ENCODE measurements around the gene OR6C4. TPM values are rescaled to one million over a fixed set of nuclear protein-coding genes. Genes with fewer than 3 reads are reported as not detected.
"Not testable (repeated sequence)": the region's sequence is repeated elsewhere in the genome, so short reads cannot be mapped to it uniquely, and the experiment has no call there.

Gene OR6C4
- total and polyA plus RNA-seq, 2 experiments from 2014 or later: not detected

GRCh38 chr12:55590152-55590551 is 40.8 kb downstream of the OR6C4 start:
- H3K27me3 ChIP-seq (ENCODE audit: insufficient read depth); H3K4me1 ChIP-seq (ENCODE audit: insufficient read depth); H3K4me3 ChIP-seq; H3K27ac Mint-ChIP-seq; H3K4me2 ChIP-seq; ATAC-seq; H3F3A ChIP-seq (replicated peaks; ENCODE audit: low read depth); H3K4me1 Mint-ChIP-seq; H3K36me3 ChIP-seq (ENCODE audit: insufficient read depth); H4K20me1 ChIP-seq (replicated peaks; ENCODE audit: insufficient read depth); H3K27me3 Mint-ChIP-seq (ENCODE audit: insufficient read depth, low read depth, poor library complexity); H3K9me2 ChIP-seq (ENCODE audit: insufficient read depth); H3K4me3 Mint-ChIP-seq; H3K27ac ChIP-seq (ENCODE audit: low read depth); H3K79me2 ChIP-seq (replicated peaks; ENCODE audit: insufficient read depth): not testable (repeated sequence)
- H3K36me3 Mint-ChIP-seq (ENCODE audit: low read depth): peaks cover 15% of the 10 kb centered on the region; the same call in 2 of the 3 replicates
- DNase-seq (ENCODE audit: low spot score): peak; percentile 9
- peak overlapping the region; percentile 93 for H2AFZ ChIP-seq
- H3K9me3 Mint-ChIP-seq: peaks cover 18% of the 10 kb centered on the region; the same call in 2 of the 3 replicates

Other genes starting within 250 kb of the OR6C4 start
- gene OR6C1, start 235.3 kb upstream of the OR6C4 start, total RNA-seq (2014; rRNA removed; shearing (Covaris generic)): not detected in 2 replicates
- gene OR6C1, start 235.3 kb upstream of the OR6C4 start, polyA plus RNA-seq (2016; fragmentation: Nextera tagmentation; extraction: Ambion mirVana): not detected in 2 replicates
- not detected in 2 replicates for gene OR6C3, start 218.9 kb upstream of the OR6C4 start, total RNA-seq (2014; rRNA removed; shearing (Covaris generic))
- gene OR6C3, start 218.9 kb upstream of the OR6C4 start, polyA plus RNA-seq (2016; fragmentation: Nextera tagmentation; extraction: Ambion mirVana): not detected in 2 replicates
- not detected in 2 replicates for gene OR6C75, start 186.6 kb upstream of the OR6C4 start, total RNA-seq (2014; rRNA removed; shearing (Covaris generic))
- not detected in 2 replicates for gene OR6C75, start 186.6 kb upstream of the OR6C4 start, polyA plus RNA-seq (2016; fragmentation: Nextera tagmentation; extraction: Ambion mirVana)
- not detected in 2 replicates for gene OR6C65, start 149.1 kb upstream of the OR6C4 start, total RNA-seq (2014; rRNA removed; shearing (Covaris generic))
- not detected in 2 replicates for gene OR6C65, start 149.1 kb upstream of the OR6C4 start, polyA plus RNA-seq (2016; fragmentation: Nextera tagmentation; extraction: Ambion mirVana)
- not detected in 2 replicates for gene OR6C76, start 123.3 kb upstream of the OR6C4 start, total RNA-seq (2014; rRNA removed; shearing (Covaris generic))
- gene OR6C76, start 123.3 kb upstream of the OR6C4 start, polyA plus RNA-seq (2016; fragmentation: Nextera tagmentation; extraction: Ambion mirVana): not detected in 2 replicates
- not detected in 2 replicates for gene OR6C2, start 105.5 kb upstream of the OR6C4 start, total RNA-seq (2014; rRNA removed; shearing (Covaris generic))
- gene OR6C2, start 105.5 kb upstream of the OR6C4 start, polyA plus RNA-seq (2016; fragmentation: Nextera tagmentation; extraction: Ambion mirVana): not detected in 2 replicates
- gene OR6C70, start 79.5 kb upstream of the OR6C4 start, total RNA-seq (2014; rRNA removed; shearing (Covaris generic)): not detected in 2 replicates
- not detected in 2 replicates for gene OR6C70, start 79.5 kb upstream of the OR6C4 start, polyA plus RNA-seq (2016; fragmentation: Nextera tagmentation; extraction: Ambion mirVana)
- not detected in 2 replicates for gene OR6C68, start 57.2 kb upstream of the OR6C4 start, total RNA-seq (2014; rRNA removed; shearing (Covaris generic))
- gene OR6C68, start 57.2 kb upstream of the OR6C4 start, polyA plus RNA-seq (2016; fragmentation: Nextera tagmentation; extraction: Ambion mirVana): not detected in 2 replicates
- gene OR2AP1, start 22.9 kb downstream of the OR6C4 start, total RNA-seq (2014; rRNA removed; shearing (Covaris generic)): not detected in 2 replicates
- not detected in 2 replicates for gene OR2AP1, start 22.9 kb downstream of the OR6C4 start, polyA plus RNA-seq (2016; fragmentation: Nextera tagmentation; extraction: Ambion mirVana)
- gene OR10P1, start 87.3 kb downstream of the OR6C4 start, total RNA-seq (2014; rRNA removed; shearing (Covaris generic)): not detected in 2 replicates
- gene OR10P1, start 87.3 kb downstream of the OR6C4 start, polyA plus RNA-seq (2016; fragmentation: Nextera tagmentation; extraction: Ambion mirVana): not detected in 2 replicates
- 45.3 and 49.1 TPM in 2 replicates for gene ITGA7, start 158.3 kb downstream of the OR6C4 start, total RNA-seq (2014; rRNA removed; shearing (Covaris generic))
- 17.4 and 20.0 TPM in 2 replicates for gene ITGA7, start 158.3 kb downstream of the OR6C4 start, polyA plus RNA-seq (2016; fragmentation: Nextera tagmentation; extraction: Ambion mirVana)
- 52.3 and 68.3 TPM in 2 replicates for gene BLOC1S1, start 166.4 kb downstream of the OR6C4 start, total RNA-seq (2014; rRNA removed; shearing (Covaris generic))
- 174 and 198 TPM in 2 replicates for gene BLOC1S1, start 166.4 kb downstream of the OR6C4 start, polyA plus RNA-seq (2016; fragmentation: Nextera tagmentation; extraction: Ambion mirVana)
- 1.7 and 7.5 TPM in 2 replicates for gene RDH5, start 170.8 kb downstream of the OR6C4 start, total RNA-seq (2014; rRNA removed; shearing (Covaris generic))
- gene RDH5, start 170.8 kb downstream of the OR6C4 start, polyA plus RNA-seq (2016; fragmentation: Nextera tagmentation; extraction: Ambion mirVana): 3.9 and 5.4 TPM in 2 replicates
- 294 and 307 TPM in 2 replicates for gene CD63, start 179.4 kb downstream of the OR6C4 start, total RNA-seq (2014; rRNA removed; shearing (Covaris generic))
- 670 and 685 TPM in 2 replicates for gene CD63, start 179.4 kb downstream of the OR6C4 start, polyA plus RNA-seq (2016; fragmentation: Nextera tagmentation; extraction: Ambion mirVana)
- 12.5 and 12.6 TPM in 2 replicates for gene GDF11, start 193.5 kb downstream of the OR6C4 start, total RNA-seq (2014; rRNA removed; shearing (Covaris generic))
- 3.7 and 3.8 TPM in 2 replicates for gene GDF11, start 193.5 kb downstream of the OR6C4 start, polyA plus RNA-seq (2016; fragmentation: Nextera tagmentation; extraction: Ambion mirVana)